SK-N-SH (cell line): ENCODE data around the gene SPACA9.

Source experiments
- EZH2phosphoT487 ChIP-seq: fragments of 200-600 bp; sonication (generic); IDR thresholded peaks from 2 replicates; pipeline ENCODE4 v1.6.1; 2017; ENCODE audit warnings: low read depth, mixed run types, mild to moderate bottlenecking, antibody characterized with exemption, moderate library complexity, borderline replicate concordance
- GATA2 ChIP-seq: sonication (generic); formaldehyde crosslinking; IDR thresholded peaks from 2 replicates; pipeline ENCODE4 v1.5.0; 2020; ENCODE audit warnings: mild to moderate bottlenecking, missing genetic modification reagents
- JUND ChIP-seq: IDR thresholded peaks from 2 replicates; pipeline ENCODE4 v1.4.0; 2012
- MXI1 ChIP-seq: IDR thresholded peaks from 2 replicates; pipeline ENCODE4 v1.6.1; 2012; ENCODE audit warnings: mild to moderate bottlenecking, low read depth, low read length, improper control_type of control experiment
- NRF1 ChIP-seq: IDR thresholded peaks from 2 replicates; pipeline ENCODE4 v1.6.1; 2012; ENCODE audit warnings: low read depth, mild to moderate bottlenecking, low read length
- POLR2AphosphoS5 ChIP-seq: IDR thresholded peaks from 2 replicates; pipeline ENCODE4 v1.6.1; 2012; ENCODE audit warnings: low read depth, low read length
- RAD21 ChIP-seq: IDR thresholded peaks from 2 replicates; pipeline ENCODE4 v1.6.1; 2012; ENCODE audit warnings: mild to moderate bottlenecking, low read length
- SIN3A ChIP-seq: IDR thresholded peaks from 2 replicates; pipeline ENCODE4 v1.6.1; 2012; ENCODE audit warnings: low read depth, mild to moderate bottlenecking, low read length, moderate library complexity, borderline replicate concordance
- YY1 ChIP-seq: IDR thresholded peaks from 2 replicates; pipeline ENCODE4 v1.4.0; 2012; ENCODE audit warnings: low read depth, mild to moderate bottlenecking
- TF ChIP-seq, protein P1 (sequence below): IDR thresholded peaks from 2 replicates; pipeline ENCODE4 v1.6.1; 2012; ENCODE audit warnings: mild to moderate bottlenecking, low read depth, low read length, moderate library complexity
- TF ChIP-seq, protein P2 (sequence below): fragments of 200-600 bp; sonication (generic); IDR thresholded peaks from 2 replicates; pipeline ENCODE4 v1.6.1; 2017; ENCODE audit warnings: antibody characterized with exemption, mild to moderate bottlenecking, moderate library complexity
- TF ChIP-seq, protein P3 (sequence below): fragments of 150-350 bp; IDR thresholded peaks from 2 replicates; pipeline ENCODE4 v1.6.1; 2016; ENCODE audit warnings: mild to moderate bottlenecking, low read depth, low read length
- TF ChIP-seq, protein P4 (sequence below): IDR thresholded peaks from 2 replicates; pipeline ENCODE4 v1.4.0; 2012; ENCODE audit warnings: low read depth, borderline replicate concordance

DNA sequence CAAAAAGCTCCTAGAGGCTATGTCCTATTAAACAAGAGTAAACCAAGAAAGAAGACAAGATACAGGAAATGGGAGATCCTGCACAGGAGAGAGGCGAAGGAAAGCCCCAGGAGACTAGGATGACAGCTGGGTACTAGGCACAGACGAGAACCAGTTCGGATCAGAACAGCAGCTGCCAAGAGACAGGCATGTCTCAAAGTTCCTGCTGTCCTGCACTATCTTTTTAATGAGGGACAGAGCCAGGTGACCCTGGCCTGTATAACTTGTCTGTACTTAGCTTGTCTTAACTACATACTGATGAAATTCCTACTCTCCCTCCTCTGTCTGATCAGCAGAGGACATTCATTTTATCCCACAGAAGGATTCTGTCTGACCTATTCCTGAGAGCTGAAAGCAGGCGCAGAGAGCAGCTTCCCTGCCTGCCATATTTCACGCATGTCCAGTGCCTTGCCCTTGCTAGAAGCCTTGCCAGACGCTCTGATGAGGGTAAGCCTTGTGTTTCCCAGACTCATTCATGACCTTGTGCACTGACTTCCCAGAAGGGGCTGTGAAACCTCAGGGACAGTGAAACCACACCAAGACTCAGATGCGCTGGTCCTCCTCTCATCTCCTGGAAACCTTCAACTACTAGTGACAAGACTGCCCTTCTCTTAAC is 41.0 kb downstream of the SPACA9 start:
- TF ChIP-seq, protein P1, sequence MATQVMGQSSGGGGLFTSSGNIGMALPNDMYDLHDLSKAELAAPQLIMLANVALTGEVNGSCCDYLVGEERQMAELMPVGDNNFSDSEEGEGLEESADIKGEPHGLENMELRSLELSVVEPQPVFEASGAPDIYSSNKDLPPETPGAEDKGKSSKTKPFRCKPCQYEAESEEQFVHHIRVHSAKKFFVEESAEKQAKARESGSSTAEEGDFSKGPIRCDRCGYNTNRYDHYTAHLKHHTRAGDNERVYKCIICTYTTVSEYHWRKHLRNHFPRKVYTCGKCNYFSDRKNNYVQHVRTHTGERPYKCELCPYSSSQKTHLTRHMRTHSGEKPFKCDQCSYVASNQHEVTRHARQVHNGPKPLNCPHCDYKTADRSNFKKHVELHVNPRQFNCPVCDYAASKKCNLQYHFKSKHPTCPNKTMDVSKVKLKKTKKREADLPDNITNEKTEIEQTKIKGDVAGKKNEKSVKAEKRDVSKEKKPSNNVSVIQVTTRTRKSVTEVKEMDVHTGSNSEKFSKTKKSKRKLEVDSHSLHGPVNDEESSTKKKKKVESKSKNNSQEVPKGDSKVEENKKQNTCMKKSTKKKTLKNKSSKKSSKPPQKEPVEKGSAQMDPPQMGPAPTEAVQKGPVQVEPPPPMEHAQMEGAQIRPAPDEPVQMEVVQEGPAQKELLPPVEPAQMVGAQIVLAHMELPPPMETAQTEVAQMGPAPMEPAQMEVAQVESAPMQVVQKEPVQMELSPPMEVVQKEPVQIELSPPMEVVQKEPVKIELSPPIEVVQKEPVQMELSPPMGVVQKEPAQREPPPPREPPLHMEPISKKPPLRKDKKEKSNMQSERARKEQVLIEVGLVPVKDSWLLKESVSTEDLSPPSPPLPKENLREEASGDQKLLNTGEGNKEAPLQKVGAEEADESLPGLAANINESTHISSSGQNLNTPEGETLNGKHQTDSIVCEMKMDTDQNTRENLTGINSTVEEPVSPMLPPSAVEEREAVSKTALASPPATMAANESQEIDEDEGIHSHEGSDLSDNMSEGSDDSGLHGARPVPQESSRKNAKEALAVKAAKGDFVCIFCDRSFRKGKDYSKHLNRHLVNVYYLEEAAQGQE, result no peak
- TF ChIP-seq, protein P2, sequence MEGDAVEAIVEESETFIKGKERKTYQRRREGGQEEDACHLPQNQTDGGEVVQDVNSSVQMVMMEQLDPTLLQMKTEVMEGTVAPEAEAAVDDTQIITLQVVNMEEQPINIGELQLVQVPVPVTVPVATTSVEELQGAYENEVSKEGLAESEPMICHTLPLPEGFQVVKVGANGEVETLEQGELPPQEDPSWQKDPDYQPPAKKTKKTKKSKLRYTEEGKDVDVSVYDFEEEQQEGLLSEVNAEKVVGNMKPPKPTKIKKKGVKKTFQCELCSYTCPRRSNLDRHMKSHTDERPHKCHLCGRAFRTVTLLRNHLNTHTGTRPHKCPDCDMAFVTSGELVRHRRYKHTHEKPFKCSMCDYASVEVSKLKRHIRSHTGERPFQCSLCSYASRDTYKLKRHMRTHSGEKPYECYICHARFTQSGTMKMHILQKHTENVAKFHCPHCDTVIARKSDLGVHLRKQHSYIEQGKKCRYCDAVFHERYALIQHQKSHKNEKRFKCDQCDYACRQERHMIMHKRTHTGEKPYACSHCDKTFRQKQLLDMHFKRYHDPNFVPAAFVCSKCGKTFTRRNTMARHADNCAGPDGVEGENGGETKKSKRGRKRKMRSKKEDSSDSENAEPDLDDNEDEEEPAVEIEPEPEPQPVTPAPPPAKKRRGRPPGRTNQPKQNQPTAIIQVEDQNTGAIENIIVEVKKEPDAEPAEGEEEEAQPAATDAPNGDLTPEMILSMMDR, result no peak
- TF ChIP-seq YY1 (no peak), RAD21 (no peak), EZH2phosphoT487 (no peak), MXI1 (no peak), POLR2AphosphoS5 (no peak), NRF1 (no peak), JUND (no peak), GATA2 (CRISPR knock-in tag) (no peak), SIN3A (no peak)
- TF ChIP-seq, protein P3, sequence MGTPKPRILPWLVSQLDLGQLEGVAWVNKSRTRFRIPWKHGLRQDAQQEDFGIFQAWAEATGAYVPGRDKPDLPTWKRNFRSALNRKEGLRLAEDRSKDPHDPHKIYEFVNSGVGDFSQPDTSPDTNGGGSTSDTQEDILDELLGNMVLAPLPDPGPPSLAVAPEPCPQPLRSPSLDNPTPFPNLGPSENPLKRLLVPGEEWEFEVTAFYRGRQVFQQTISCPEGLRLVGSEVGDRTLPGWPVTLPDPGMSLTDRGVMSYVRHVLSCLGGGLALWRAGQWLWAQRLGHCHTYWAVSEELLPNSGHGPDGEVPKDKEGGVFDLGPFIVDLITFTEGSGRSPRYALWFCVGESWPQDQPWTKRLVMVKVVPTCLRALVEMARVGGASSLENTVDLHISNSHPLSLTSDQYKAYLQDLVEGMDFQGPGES, result no peak
- TF ChIP-seq, protein P4, sequence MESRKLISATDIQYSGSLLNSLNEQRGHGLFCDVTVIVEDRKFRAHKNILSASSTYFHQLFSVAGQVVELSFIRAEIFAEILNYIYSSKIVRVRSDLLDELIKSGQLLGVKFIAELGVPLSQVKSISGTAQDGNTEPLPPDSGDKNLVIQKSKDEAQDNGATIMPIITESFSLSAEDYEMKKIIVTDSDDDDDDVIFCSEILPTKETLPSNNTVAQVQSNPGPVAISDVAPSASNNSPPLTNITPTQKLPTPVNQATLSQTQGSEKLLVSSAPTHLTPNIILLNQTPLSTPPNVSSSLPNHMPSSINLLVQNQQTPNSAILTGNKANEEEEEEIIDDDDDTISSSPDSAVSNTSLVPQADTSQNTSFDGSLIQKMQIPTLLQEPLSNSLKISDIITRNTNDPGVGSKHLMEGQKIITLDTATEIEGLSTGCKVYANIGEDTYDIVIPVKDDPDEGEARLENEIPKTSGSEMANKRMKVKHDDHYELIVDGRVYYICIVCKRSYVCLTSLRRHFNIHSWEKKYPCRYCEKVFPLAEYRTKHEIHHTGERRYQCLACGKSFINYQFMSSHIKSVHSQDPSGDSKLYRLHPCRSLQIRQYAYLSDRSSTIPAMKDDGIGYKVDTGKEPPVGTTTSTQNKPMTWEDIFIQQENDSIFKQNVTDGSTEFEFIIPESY, result no peak
